ENCODE measurements around the gene NPAS2.

- TF ChIP-seq CTCF (conservative IDR thresholded peaks at IDR 0.05 in 1 of 2, IDR thresholded peaks at IDR 0.05 in 1 of 2; ENCODE audit: low read depth in 1 of 2, low read length in 2 of 2) (no peak), EZH2 (IDR thresholded peaks at IDR 0.05; ENCODE audit: low read length, missing control alignments) (no peak)
These were observed 103.6 kb downstream of the NPAS2 start for GRCh38 chr2:100923461-100924060.
